NCI-H82 treated with DMSO at 0.1 percent for 48 hours (cell line): ENCODE measurements around the gene TUBA1A.
"Not testable (repeated sequence)": the region's sequence is repeated elsewhere in the genome, so short reads cannot be mapped to it uniquely, and the experiment has no call there.

Experiments
- DNase-seq: peaks from one replicate; lab custom pipeline; 2025; ENCODE audit not compliant: unreplicated experiment; lab: John Stamatoyannopoulos, UW

Gene TUBA1A

DNA sequence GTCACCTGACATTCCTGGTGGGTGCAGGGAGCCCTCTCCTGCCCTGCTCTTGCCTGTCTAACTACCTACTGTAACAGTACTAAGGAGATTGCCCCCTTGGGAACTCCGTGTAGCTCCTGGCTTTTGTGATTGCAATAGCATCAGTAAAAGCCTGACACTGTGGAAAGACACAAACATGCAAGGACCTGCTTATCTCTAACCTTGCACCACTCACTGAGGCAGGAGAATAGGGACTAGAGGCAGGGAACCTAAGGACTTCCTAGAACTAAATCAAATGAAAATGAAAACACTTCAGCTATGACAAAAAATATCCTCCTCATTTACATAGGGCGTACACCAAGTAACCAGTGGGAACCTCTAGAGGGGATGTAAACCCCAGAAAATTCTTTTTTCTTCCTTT lies 28.5 kb downstream of the TUBA1A start:
- no peak for DNase-seq

DNA sequence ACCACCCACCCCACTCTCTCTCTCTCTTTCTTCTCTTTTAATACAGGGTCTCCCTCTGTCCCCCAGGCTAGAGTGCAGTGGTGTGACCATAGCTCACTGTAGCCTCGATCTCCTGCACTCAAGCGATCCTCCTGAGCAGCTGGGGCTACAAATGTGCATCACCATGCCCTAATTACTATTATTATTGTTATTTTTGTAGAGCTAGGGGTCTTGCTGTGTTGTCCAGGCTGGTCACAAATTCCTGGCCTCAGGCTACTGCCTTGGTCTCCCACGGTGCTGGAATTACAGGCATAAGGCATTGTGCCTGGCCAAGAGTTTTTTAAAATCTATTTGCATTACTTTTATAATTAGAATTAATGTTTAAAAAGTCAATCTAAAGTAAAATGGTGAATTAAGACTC lies 34.7 kb downstream of the TUBA1A start:
- no peak for DNase-seq

DNA sequence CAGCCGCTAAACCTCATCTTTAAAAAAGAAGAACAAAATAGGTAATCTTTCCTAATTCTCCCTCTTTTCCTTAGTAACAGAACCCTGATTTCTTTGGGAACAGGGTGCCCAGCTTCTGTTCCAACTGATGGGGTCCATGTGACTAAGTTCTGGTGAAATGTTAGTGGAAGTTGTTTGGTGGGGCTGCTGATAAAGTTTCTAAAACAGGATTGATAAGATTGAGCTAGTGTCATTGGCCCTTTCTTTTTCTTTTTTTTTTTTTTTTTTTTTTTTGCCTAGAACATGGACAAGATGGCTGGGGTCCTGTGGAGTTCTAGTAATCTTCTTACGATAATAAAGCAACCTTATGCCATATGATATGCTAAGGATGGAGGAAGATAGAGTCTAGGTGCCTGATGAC lies 41.5 kb downstream of the TUBA1A start:
- DNase-seq = no peak

DNA sequence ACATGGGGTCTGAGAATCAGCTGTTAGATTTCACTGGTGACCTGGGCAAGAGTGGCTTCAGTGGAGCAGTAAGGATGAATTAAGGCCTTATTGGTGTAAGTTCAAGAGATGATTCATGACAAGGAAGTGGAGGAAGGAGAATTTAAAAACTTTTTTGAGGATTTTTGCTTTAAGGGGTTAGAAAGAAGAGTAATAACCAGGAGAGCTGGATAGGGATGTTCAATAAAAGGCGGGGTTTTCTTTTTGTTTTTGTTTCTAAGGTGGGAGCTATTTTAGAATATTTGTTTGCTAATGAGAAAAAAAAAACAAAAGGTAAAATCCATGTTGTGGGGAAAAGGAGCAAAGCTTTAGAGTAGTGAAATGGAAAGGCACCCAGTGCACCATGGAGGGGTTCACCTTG lies 42.5 kb downstream of the TUBA1A start:
- no peak for DNase-seq

DNA sequence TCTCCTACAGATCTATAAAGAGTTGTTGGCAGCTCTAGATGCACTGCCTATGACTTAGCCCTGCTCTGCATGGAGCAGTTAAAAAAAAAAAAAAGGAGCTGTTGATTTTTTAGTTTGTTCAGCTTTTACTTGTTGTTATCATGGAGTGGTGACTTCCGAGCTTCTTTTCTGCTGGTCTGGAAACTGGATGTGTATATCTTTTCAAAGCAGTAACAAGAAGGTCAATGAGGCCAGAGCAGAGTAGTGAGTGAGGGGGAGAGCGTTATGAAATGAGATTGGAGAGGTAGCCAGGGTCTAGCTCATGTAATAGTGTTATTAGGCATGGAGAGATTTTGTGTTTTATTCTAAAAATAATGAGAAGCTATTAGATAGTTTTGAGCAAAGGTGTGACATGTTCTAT lies 44.5 kb downstream of the TUBA1A start:
- no peak for DNase-seq

DNA sequence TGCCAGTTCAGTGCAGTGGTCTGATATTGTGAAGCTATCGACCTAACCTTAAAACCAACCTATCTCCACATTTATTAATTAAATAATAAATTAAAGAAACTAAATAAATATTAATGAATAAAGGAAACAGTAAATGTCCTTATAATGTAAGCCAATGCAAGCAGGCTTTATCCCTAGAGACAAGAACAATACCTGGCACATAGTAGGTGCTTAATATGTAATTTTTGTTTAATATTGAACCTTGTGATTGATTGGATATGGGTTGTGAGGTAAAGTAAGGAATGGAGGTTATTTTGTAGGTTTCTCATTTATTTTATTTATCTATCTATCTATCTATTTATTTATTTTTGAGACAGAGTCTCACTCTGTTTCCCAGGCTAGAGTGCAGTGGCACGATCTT lies 49.9 kb downstream of the TUBA1A start:
- no peak for DNase-seq

DNA sequence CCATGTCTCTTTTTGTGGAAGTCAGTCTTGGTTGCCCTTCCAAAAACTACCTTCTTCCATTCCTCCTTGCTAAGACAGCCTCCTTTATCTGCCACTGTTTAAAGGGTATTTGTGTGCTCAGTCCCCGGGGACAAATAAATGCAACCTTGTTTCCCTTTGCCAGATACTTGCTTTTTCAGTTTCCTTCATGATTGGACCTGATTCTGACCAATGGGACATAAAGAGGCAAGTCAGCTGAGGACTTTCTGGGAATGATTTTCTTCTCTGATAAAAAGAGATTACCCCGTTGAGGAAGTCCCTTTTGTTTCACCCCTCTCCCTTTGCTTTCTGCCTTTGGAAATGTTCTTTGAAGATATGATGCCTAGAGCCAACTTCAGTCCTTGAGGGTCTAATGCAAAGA lies 50.3 kb downstream of the TUBA1A start:
- no peak for DNase-seq

DNA sequence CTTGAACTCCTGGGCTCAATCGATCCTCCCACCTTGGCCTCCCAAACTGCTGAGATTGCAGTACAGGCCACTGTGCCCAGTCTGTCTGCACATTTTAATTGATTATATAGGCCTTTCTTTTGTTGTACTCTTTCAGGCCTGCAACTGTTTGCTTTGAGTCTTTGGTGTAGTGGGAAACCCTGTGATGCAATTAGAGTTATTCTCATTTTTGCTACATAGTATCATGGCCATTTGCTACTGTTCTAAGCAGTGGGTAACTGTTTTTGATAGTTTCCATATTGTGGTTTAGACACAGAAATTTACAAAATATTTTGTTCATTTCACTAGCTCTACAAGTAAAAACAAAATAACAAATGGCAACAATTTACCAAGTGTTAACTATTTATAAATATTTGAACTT lies 51.4 kb downstream of the TUBA1A start:
- no peak for DNase-seq

DNA sequence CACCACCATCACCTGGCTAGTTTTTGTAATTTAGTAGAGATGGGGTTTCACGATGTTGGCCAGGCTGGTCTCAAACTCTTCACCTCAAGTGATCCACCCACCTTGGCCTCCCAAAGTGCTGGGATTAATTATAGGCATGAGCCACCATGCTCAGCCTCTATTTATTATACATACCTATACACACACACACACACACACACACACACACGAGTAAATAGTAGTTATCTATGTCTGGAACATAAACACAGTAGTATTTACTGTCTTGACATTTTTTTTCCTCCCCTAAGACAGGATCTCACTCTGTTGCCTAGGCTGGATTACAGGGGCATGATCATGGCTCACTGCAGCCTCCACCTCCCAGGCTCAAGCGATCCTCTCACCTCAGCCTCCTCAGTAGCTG lies 51.9 kb downstream of the TUBA1A start:
- not testable (repeated sequence) for DNase-seq
